Loucy (cell line): ENCODE measurements around the gene NPTX1.

Experiments
- EZH2phosphoT487 ChIP-seq: fragments of 200-600 bp; IDR thresholded peaks from 2 replicates; pipeline ENCODE4 v1.6.1; 2018; ENCODE audit warnings: antibody characterized with exemption, mild to moderate bottlenecking, moderate library complexity, borderline replicate concordance
- TF ChIP-seq, protein P1 (sequence below): fragments of 200-600 bp; sonication (generic); conservative IDR thresholded peaks from 2 replicates; pipeline ENCODE4 v1.5.1; 2014; ENCODE audit warnings: mild to moderate bottlenecking, antibody characterized with exemption, low read length

DNA sequence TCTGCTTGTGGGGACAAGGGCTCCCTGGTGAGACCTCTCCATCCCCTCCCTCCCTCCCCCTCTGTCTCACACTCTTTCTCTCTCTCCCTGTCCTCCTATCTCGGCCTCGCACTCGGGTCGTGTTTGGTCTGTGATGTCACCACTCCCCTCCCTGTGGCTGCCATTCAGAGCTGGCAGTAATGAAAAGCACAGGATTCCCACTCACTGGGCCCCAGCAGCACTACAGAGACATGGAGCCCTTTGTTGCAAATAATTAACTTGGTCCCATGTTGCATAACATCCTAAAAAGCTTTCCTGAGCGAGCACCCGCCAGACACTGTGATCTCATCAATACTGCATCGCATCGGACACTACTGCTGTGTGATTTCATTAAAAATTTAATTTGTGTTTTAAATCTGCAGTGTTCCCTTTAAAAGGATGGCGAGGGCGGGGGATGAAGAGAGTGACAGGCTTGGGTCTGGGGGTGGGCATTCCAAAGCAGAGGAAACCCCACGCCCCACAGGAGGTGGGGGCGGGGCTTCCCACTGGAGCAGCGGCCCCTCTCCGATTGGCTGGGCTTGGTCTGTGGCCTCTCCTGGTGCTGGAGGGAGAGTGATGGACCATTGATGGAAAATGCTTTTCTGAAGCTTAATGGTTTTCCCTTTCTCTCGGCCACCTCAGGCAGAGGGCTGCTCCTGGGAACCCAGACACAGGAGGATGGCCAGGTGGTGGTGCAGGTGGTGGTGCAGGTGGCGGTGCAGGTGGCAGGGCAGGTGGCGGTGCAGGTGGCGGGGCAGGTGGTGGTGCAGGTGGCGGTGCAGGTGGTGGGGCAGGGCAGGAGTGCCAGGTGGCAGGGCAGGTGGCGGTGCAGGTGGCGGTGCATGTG, 15.3 kb upstream of the NPTX1 start:
- TF ChIP-seq, protein P1, sequence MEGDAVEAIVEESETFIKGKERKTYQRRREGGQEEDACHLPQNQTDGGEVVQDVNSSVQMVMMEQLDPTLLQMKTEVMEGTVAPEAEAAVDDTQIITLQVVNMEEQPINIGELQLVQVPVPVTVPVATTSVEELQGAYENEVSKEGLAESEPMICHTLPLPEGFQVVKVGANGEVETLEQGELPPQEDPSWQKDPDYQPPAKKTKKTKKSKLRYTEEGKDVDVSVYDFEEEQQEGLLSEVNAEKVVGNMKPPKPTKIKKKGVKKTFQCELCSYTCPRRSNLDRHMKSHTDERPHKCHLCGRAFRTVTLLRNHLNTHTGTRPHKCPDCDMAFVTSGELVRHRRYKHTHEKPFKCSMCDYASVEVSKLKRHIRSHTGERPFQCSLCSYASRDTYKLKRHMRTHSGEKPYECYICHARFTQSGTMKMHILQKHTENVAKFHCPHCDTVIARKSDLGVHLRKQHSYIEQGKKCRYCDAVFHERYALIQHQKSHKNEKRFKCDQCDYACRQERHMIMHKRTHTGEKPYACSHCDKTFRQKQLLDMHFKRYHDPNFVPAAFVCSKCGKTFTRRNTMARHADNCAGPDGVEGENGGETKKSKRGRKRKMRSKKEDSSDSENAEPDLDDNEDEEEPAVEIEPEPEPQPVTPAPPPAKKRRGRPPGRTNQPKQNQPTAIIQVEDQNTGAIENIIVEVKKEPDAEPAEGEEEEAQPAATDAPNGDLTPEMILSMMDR = no peak
- TF ChIP-seq EZH2phosphoT487 = no peak
